Pulmonary artery endothelial cell (primary cell): ENCODE results near the gene NLGN2. TPM values are rescaled to one million over a fixed set of nuclear protein-coding genes. Genes with fewer than 3 reads are reported as not detected.

Experiments
- DNase-seq: peaks from one replicate; pipeline ENCODE4 v3.0.0-alpha.2; 2011; ENCODE audit warnings: low read depth, low spot score
- total RNA-seq: library from RNA; depleted of rRNA; stranded (reverse); fragments of >200 nt; gene quantifications from 2 replicates; pipeline ENCODE4 v1.2.3, GENCODE V29; 2014

Gene NLGN2
- total RNA-seq, 1 donor from 2014 or later, result 2.6 TPM

GRCh38 chr17:7392696-7393612 is 14.7 kb upstream of the NLGN2 start:
- no peak for DNase-seq

- no peak for DNase-seq
Measured at GRCh38 chr17:7393613-7394451, 13.8 kb upstream of the NLGN2 start.

- peak; percentile 62 for DNase-seq
Measured at GRCh38 chr17:7394452-7395191, 13.0 kb upstream of the NLGN2 start, which contains the start of gene PLSCR3. PLSCR3 (minus strand) TSS chr17:7394525; CDS start chr17:7394110, 415 bp downstream.

GRCh38 chr17:7396147-7396546 is 11.5 kb upstream of the NLGN2 start:
- no peak for DNase-seq

GRCh38 chr17:7398612-7399011 is 9.0 kb upstream of the NLGN2 start:
- no peak for DNase-seq

- DNase-seq, result no peak
Measured at GRCh38 chr17:7403043-7403726, 4.5 kb upstream of the NLGN2 start.

- no peak for DNase-seq
Measured at GRCh38 chr17:7403727-7403976, 4.0 kb upstream of the NLGN2 start.

- DNase-seq, result peak; percentile 98
Measured at GRCh38 chr17:7403977-7404736, 3.5 kb upstream of the NLGN2 start, which contains the start of gene TMEM256. TMEM256 (minus strand) TSS chr17:7404097; CDS start chr17:7404084, 13 bp downstream.

GRCh38 chr17:7404737-7405349 is 2.8 kb upstream of the NLGN2 start:
- DNase-seq, result no peak

GRCh38 chr17:7405350-7406234 is 2.1 kb upstream of the NLGN2 start:
- no peak for DNase-seq

- DNase-seq, result no peak
Measured at GRCh38 chr17:7406235-7406825, 1.3 kb upstream of the NLGN2 start.

GRCh38 chr17:7407082-7407481 is 563 bp upstream of the NLGN2 start:
- no peak for DNase-seq

GRCh38 chr17:7408252-7408727 is 645 bp downstream of the NLGN2 start:
- no peak for DNase-seq

GRCh38 chr17:7408863-7409262 is 1.2 kb downstream of the NLGN2 start:
- no peak for DNase-seq

GRCh38 chr17:7409716-7410115 is 2.1 kb downstream of the NLGN2 start:
- DNase-seq, result no peak

- no peak for DNase-seq
Measured at GRCh38 chr17:7410634-7411426, 3.2 kb downstream of the NLGN2 start.

- no peak for DNase-seq
Measured at GRCh38 chr17:7411427-7411750, 3.7 kb downstream of the NLGN2 start.
